Fibroblast of the conjunctiva (primary cell): ENCODE data around the gene KCNIP1.

Source experiments
- DNase-seq: peaks from one replicate; pipeline ENCODE4 v3.0.0-alpha.2; 2010; ENCODE audit warnings: low read depth

Gene KCNIP1

DNA sequence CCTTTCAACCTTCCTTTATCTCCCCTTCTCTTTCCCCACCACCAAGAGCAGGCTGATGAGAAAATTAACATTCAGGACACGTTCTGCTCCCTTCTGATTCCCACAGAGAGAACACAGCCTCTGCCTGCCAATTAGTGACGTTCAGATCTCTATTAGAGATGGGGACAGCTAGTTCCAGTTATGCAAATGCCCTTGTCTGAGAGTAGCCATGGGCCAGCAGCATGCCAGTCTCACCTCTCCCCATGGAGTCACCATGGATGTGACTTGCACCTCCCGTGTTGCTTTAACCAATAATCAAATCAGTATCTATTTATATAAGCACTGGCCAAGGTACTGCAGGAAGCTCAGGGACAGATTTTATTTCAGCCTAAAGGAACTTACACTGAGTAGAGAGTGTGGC lies 61.3 kb downstream of the KCNIP1 start:
- no peak for DNase-seq

DNA sequence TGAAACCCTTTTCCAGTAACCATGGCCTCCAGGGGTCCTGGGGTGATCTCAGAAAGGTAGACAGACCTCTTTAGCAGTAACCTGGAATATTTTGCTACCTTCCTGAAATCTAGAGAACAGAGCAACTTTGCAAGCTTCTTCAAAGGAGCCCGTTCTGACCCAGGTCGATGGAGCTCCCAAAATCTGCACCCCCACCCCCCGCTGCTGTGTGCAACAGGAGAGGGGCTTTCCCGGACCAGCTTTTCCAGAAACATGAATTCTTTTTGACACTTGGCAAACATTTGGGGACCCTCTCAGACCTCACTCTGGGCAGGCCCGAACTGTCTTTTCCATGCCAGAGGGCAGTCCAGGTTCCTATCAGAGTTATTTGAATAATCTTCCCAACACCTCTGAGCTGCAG lies 65.3 kb downstream of the KCNIP1 start:
- no peak for DNase-seq

DNA sequence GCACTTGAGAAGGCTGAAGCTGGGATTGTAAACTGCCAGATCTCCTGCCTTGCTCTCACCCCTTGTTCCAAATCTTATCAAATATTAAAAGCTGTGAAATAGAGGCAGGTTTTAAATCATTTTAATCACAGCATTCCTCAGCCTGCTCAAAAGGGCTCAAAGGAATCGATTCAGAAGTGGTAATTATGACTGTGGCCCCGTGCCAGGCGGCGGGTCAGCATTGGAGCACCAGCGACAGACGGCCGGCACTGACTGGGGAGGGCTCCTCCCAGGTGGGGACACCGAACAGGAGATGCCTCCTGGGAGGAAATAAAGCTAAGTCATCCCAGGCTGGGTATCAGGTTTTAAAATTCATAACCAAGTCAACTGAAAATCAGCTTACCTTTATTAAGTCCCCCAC lies 66.7 kb downstream of the KCNIP1 start:
- no peak for DNase-seq

DNA sequence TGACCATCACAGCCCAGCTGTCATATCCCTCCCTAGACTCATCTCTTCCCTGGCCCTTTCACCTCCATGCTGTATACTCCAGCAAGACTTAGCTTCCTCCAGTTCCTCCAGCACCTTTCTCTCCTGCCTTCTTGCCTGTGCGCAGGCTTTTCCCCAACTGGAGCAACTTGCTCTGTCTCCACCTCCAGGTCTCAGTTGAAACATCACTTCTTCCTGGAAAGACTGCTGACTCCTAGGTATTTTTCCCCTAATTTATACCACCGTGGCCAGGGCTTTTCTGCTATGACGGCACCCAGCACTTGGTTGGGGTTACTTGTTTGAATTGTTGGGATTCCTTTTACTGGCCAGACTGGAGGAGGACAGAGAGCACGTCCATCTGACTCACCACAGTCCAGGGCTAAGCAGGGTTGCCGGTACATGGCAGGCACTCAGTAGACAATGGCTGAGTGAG lies 67.5 kb downstream of the KCNIP1 start:
- no peak for DNase-seq

DNA sequence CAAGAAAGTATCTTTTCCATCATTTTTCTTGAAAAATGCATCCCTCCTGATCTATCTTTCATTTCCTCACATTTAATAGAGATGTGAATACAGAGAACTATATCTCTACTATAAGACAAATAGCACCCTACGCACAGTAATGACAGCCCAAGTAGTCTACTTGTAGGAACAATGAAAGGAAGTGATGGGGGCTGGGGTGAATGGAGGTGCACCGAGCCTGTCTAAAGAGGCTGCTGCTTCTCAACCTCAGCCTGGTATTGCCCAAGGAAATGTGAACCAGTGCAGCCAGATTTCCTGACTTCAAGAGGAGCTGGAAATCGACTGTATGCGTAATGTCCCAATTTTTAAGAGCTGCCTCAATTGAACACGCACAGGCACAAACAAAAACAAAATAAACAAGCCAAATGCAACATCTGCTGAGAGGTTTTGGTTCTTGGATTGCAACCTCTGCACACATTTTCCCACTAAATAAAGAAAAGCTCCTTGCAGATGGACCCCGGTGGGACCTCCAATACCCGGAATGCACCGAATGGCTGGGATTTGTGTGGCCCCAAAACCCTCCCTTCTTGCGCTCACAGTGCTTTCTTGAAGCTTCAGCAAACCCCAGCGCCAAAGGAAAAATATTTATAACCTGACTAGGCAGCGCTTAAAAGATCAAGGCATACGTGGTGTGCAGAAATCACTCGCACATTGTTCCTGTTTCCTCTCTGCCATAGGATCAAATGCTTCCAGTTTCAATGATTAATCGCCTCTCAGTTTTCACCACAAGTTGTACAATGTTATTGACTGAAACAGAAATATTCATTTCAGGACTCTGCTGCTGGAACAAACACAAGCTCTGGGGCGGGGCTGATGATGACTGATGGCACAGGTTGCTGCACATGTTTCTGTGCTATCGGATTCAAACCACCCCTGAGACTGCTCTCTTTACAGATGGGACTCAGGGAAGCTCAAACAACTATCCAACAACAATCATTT lies 68.3 kb downstream of the KCNIP1 start:
- no peak for DNase-seq

DNA sequence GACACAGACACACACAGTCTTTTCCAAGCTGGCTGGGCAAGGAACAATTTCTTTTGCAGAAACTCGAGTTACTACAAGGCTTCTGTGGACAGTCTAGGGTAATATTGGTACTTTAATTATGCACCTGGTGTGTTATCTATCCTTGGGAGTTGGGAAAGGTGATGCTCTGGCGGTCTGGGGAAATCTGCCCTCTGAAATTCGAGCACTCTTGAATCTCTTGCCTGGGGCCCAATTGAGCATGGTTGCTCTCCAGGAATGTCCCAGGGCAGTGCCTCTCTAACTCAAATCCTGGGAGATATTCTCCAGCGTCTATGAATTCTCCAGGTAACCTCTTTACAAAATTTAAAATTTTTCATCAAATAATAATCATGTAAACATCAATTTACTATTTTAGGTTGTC lies 69.3 kb downstream of the KCNIP1 start:
- DNase-seq = no peak

DNA sequence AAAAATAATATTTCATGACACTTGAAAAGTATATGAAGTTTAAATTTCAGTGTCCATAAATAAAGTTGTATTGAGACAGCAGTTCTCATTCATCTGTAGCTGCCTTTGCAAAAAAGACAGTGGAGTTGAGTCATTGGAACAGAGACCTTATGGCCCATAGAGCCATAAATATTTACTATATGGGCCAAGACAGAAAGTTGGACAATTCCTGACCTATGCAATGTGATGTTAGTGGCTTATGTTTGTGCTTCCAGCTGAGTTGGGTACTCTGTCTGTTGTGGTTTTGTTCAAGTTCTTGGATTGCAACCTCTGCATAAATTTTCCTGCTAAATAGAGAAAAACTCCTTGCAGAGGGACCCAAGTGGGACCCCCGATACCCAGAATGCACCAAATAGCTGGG lies 69.8 kb downstream of the KCNIP1 start:
- no peak for DNase-seq

DNA sequence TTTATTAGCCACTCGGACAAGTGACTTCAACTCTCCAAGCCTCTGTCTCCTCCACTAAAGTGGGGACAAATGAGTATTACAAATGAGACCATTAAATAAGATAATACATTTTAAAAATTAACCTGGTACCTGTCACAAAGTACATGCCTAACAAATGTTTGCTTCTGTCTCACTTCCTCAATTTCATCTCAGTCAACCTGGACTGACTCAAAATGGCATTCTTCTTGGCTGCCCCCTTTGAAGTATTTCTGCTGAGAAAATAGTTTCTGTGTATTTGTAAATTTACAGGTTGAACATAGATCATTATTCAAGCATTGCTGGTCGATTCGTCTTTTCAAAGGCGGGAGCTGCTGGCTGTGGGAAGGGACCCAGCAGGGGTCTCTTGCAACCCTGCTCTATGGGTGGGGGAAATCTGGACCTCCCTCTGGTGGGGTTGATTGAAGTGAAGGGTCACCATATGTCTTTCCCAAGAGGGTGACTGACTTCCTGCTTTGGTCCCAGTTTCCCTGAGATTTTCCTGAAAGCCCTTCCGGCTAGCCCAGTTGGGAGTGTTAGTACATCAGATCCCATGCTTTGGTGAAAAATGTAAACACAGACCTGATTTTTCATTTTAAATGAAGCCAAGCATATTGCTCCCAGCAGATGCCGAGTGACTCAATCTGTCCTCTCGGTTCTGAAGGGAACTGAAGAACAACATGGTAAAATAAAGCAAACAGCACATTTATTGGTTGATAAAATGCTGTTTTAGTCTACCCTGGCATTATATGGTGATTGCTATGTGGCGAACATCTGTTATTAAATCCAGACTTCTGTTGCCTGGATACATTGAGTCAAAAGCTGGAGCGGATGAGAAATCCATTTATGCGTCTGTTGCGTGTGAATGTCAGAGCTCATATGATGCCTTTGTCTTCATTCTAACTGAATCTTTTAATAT lies 73.0 kb downstream of the KCNIP1 start:
- DNase-seq = peak; percentile 4

DNA sequence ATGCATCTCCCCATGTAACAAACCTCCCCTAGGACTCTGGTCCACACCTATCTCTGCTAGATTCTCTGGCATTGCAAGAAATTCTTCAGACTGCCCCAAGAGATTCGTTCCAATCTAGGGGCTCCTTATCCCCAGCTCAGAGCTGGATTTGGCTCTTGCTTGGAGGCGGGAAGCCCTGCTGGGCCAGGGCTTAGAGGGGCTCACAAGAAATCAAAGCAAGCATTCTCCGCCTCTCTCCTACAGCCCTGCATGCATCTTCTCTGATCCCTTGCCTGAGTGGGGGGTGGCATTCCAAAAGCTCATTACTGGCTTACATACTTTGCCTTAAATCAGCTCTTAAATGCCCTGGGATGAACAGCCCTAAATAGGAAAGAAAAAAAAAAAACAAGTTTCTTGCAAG lies 75.8 kb downstream of the KCNIP1 start:
- DNase-seq = no peak

DNA sequence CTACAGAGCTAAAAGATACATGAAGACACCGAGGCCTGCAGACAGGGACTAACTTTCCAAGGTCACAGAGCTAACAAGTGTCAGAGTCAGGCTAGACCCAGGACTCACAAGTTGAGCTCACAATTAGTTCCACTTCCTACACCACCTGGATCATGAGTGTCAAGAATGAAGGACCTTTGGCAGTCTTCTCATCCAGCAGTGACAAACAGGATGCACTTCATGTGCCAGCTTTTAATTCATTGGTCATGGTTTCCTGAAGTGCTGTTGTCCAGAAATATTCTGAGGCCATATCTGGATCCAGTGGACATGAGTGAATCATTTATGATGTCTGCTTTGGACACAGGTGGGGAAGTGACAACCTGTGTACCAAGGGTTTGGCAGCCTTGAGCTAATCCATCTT lies 77.4 kb downstream of the KCNIP1 start:
- DNase-seq = no peak

DNA sequence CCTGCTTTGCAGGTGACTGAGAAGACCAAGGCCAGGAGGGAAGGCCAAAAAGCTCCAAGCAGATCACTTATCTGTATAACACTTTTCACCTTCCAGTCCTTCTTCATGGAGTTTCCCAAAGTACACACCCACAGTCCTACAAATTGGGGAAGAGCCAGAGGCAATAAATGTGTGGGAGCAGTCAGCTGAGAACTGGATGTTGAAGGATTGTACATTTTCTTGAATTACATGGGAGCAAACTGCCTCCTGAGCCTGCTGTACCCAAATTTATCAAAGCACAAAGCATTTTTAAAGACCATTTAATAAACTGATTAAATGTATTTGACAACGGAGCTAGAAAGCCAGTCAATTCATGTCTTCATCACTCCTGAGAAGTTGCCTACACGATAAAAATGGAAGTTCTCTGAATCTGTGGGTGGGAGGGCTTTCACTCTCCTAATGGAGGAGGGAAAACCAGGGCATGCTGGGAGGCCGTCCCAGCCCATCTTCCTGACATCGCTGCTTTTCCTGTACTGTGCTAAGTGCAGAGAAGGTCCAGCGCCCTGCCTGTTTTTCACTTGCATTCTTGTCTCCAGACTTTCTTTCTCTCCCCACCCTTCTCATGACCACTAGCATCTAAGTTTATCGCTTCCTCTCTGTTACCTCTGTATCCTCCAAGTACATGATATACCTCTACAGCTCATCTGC lies 79.0 kb downstream of the KCNIP1 start:
- DNase-seq = no peak

DNA sequence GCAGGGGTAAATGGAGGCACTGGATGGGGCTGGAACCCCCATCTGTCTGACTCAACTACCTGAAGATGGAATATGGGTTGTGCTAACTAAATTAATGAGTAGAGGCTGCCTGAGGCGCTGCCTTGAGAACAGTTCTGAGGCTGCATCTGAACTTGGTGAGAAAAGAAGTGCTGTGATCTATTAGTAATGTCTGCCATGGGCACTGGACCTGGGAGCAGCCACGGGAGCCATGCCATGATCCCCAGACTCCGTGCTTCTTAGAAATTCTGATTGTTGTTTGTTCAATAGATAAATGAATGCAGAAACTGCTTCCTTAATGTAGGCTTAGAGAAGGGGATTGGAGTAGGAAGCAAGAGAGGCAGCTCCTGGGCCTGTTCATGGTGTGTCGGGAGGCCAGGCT lies 80.2 kb downstream of the KCNIP1 start:
- no peak for DNase-seq

DNA sequence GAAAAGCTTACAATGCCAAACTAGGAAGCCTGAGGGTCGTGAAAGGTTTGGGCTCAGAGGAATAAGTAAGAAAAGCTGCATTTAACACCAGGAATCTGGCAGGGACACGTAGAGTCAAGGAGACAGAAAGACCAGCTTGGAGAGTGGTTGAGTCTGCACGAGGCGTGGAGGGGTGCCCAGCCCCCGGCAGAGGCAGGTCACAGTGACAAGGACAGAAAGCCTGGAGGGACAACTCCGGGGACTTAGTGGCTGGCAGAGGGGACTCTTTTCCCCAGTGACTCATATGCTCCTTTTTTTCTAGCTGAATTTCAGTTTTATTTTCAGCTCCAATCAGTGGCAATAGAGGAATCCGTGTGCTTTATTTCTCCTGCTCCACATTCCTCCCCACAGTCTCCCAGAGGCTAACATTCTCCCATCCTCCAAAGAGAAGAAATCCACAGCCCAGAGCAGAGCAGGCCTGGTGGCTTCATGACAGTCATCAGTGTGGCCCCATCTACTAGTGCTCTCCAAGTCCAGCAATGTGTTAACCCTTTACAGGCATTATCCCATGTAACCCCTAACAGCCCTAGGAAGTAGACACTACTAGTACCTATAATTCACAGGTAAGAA lies 80.7 kb downstream of the KCNIP1 start:
- DNase-seq = no peak

DNA sequence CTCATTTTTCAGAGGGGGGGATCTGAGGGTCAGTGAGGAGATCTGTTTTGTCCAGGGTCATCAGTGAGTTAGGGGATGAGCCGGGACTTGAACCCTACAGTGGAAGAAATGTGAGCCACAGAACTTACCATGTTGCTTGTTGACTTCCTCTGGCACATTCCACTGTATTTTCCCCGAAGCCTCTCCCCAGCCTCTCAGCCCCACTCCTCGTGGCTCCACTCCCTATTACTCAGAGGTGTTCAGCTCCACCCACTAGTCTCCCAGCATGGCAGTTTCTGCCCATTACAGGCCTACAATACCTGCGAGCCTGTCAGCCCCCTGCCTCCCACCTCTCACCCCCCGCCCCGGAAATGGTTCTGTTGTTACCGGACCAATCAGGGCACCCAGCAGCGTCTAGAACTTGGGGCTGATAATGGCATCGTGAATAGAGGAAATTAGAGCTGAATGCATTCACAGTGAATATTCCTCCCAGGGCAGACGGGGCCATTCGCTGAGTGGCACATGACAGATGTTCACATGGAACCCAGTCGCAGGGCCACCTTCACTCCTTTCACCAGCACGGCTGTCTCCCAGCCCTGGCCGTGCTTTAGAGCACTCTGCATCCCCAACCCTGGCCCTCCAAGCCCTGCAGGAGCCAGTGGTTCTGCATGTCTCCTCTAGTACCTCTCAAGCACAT lies 81.6 kb downstream of the KCNIP1 start:
- DNase-seq = no peak

DNA sequence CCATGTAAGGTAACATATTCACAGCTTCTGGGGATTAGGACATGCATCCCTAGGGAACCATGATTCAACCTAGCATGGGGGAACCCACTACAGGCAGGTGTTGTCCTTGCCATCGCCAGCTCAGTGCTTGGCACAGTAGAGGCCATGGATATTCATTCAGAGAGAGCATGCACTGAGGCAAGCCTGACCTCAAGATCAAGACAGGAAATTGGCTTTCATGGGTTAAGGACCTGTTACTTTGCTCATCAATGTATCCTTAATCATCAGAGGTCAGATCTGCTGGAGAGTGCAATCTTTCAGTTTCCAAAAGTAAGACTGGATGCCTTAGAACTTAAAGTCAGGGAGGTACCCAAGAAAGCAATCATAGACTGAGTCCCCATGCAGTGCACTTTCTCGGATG lies 84.0 kb downstream of the KCNIP1 start:
- DNase-seq = no peak

DNA sequence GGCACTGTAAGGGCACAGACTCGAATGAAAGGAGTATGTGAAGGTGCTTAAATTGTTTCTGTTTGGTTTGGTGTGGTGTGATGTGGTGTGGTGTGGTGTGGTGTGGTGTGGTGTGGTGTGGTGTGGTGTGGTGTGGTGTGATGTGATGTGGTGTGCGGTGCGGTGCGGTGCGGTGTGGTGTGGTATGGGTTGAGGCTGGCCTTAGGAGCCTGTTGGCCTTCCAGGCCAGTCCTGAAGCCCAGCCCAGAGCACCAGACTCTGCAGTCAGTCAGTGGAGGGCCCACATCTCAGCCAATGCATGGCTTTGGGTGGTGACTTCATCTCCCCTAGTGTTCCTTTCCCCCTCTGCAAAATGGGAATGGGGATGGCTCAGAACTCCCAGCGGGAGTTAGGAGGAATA lies 85.8 kb downstream of the KCNIP1 start:
- no peak for DNase-seq

DNA sequence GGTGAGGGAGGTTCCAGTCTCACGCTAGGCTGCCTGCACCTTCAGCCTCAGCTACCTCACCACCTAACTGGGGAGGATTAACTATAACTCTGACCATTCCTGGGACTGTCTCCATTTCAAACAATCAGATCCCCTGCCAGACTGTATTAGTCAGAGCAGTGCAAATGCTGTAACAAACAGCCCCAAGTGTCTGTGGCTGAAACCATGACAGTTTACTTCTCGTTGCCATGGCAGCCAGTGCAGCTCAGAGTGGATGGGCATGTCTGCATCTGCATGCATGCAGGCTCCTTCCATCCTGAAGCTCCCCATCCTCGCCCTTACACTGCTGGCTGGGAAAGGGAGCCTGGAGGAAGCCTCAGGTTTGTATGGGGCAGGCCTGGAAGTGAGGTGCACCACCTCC lies 86.7 kb downstream of the KCNIP1 start:
- no peak for DNase-seq

DNA sequence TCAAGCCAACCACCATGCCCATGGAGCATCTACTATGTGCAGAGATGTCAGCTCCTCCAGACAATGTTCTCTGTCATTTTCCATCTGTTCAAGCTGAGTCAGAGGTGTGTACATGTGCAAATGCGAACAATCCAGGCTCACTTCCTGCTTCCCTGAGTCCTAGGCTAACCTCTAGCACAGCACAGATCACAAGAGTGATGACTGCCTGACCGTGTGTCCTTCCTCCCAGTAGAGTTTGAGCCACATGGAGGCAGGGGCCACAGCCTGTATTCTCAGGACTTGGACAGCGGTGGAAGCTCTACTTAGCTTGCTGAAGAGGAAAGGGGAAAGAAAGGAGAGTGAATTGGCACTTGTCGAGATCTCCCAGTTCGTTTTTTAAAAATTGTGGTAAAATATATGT lies 87.2 kb downstream of the KCNIP1 start:
- no peak for DNase-seq

DNA sequence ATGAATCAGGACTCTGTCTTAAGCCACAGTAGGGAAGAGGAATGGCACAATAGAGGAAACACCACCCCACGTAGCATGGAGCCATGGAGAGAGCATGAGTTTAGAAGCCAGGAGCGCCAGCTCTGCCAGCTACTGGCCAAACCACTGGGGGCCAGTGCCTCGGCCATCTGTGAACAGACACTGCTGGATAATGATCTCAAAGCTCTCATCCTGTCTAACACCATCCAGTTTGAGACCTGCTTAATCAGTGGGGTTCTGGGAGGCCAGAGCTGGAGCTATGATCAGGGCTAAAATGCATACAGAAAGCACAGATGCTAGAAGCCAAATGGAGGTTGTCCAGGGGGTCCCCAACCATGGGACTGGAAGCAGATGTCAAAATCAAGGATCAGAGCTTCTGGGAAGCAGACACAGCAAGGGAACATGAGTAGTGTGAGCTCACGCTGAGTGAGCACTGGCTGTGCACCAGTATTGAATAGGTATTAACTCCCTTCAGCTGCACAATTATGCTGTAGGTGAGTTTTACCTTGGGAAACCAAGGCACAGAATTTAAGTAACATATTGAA lies 92.7 kb downstream of the KCNIP1 start:
- no peak for DNase-seq

DNA sequence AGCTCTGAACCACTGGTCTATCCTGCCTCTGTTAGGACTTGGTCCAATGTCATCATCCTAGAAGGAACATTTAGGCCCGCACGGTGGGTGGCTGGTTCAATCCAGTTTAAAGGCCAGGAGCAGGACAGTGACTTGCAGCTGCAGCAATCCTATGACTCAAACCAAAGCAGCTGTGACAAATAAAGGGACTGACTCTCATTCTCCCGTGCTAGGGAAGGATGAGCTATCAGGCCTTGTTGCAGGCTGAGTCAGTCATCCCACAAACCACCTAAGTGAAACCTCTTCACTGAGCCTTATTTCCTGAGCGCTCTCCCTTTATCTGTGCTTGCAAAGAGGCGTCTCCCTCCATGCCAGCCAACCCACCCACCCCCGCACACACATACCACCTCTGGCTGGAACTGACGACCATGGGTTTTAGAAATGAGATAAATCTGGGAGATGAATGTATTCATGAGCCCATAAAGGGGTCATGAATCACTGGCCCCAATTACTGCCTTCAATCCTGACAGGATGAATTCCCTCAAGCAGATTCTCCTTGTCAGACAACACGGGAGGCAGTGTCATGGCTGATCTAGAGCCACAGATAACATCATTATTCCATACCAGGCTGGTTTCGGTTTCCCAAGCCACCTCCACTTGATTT lies 93.4 kb downstream of the KCNIP1 start:
- peak; percentile 13 for DNase-seq
